Lower lobe of right lung (tissue), 2 donors: ENCODE results near the gene SPACA5. TPM values are rescaled to one million over a fixed set of nuclear protein-coding genes. Genes with fewer than 3 reads are reported as not detected.

Experiments used
- ATAC-seq, 2 donors: fragments of 200-7000 bp; cut with Tn5 transposase; one replicate each; pipeline ENCODE4 v1.9.1; 2020 to 2022; ENCODE audit warnings: mild to moderate bottlenecking in 2 of 2, moderate library complexity in 2 of 2
- DNase-seq: peaks from one replicate; pipeline ENCODE4 v3.0.0-alpha.2; 2020
- H3K27ac ChIP-seq: fragments of 200-600 bp; one replicate; pipeline ENCODE4 v1.8.0; 2022
- H3K27me3 ChIP-seq: fragments of 200-600 bp; one replicate; pipeline ENCODE4 v1.8.0; 2022; ENCODE audit warnings: low read depth
- H3K36me3 ChIP-seq: fragments of 200-600 bp; one replicate; pipeline ENCODE4 v1.8.0; 2022; ENCODE audit warnings: mild to moderate bottlenecking
- H3K4me1 ChIP-seq: fragments of 200-600 bp; one replicate; pipeline ENCODE4 v1.8.0; 2022
- H3K4me3 ChIP-seq: fragments of 200-600 bp; one replicate; pipeline ENCODE4 v1.8.0; 2022; ENCODE audit warnings: mild to moderate bottlenecking
- H3K9me3 ChIP-seq: fragments of 200-600 bp; one replicate; pipeline ENCODE4 v1.8.0; 2022
- CTCF ChIP-seq: fragments of 200-600 bp; IDR thresholded peaks from one replicate; pipeline ENCODE4 v1.8.0; 2022; ENCODE audit warnings: antibody characterized with exemption, mild to moderate bottlenecking
- intact Hi-C: fragments of 100-400 bp; cut with DNase I; formaldehyde crosslinking; loops from one replicate; pipeline ENCODE4 v1.11.0; 2022
- total RNA-seq: library from RNA; stranded (reverse); fragmentation: NEBNext Ultra II Directional; extraction: Animal tissue kit (Norgen Biotek cat#: 25700); gene quantifications from one replicate; pipeline ENCODE4 v1.2.1, GENCODE V29; 2021
- donor health status: DM: no; HTN: yes; CAD: no; lungs with severe emphysema.

The SPACA5 gene
- total RNA-seq, 1 donor from 2014 or later, result not detected

- no peaks in the 10 kb centered on the region for H3K4me1 ChIP-seq
- no peak overlapping the region for H3K27ac ChIP-seq
- no peaks in the 10 kb centered on the region for H3K27me3 ChIP-seq
- H3K4me3 ChIP-seq, result no peak overlapping the region
- no peak for DNase-seq
- intact Hi-C loops, result no loop called here
- peaks cover 40% of the 10 kb centered on the region for H3K9me3 ChIP-seq
- H3K36me3 ChIP-seq, result peaks cover 33% of the 10 kb centered on the region
- no peak for TF ChIP-seq CTCF
- ATAC-seq, result no peak
Observed at GRCh38 chrX:47976254-47977151, 30.3 kb upstream of the SPACA5 start.

GRCh38 chrX:47991263-47992094, 15.3 kb upstream of the SPACA5 start:
- Histone ChIP-seq H3K4me3 (no peak overlapping the region), H3K36me3 (peaks cover 14% of the 10 kb centered on the region), H3K27ac (no peak overlapping the region), H3K4me1 (no peaks in the 10 kb centered on the region), H3K27me3 (no peaks in the 10 kb centered on the region), H3K9me3 (no peaks in the 10 kb centered on the region)
- TF ChIP-seq CTCF, result no peak
- ATAC-seq (no peak), DNase-seq (no peak)
- intact Hi-C loops, result no loop called here

- TF ChIP-seq CTCF, result no peak
- H3K4me1 ChIP-seq, result no peaks in the 10 kb centered on the region
- intact Hi-C loops, result no loop called here
Observed at GRCh38 chrX:47992095-47992380, 14.8 kb upstream of the SPACA5 start.

GRCh38 chrX:47992669-47993068, 14.1 kb upstream of the SPACA5 start:
- Histone ChIP-seq H3K27me3 (no peaks in the 10 kb centered on the region), H3K9me3 (no peaks in the 10 kb centered on the region), H3K4me3 (no peak overlapping the region), H3K36me3 (peaks cover 13% of the 10 kb centered on the region), H3K27ac (no peak overlapping the region), H3K4me1 (no peaks in the 10 kb centered on the region)
- ATAC-seq (no peak), DNase-seq (no peak)
- TF ChIP-seq CTCF, result no peak
- intact Hi-C loops, result no loop called here

More at GRCh38 chrX:47992095-47992380, 14.8 kb upstream of the SPACA5 start:
- peaks cover 17% of the 10 kb centered on the region for H3K36me3 ChIP-seq
- no peaks in the 10 kb centered on the region for H3K27me3 ChIP-seq
- no peaks in the 10 kb centered on the region for H3K9me3 ChIP-seq
- H3K4me3 ChIP-seq, result no peak overlapping the region
- DNase-seq (no peak), ATAC-seq (no peak)
- H3K27ac ChIP-seq, result no peak overlapping the region

GRCh38 chrX:48001260-48001659, 5.5 kb upstream of the SPACA5 start:
- Histone ChIP-seq H3K27ac (no peak overlapping the region), H3K4me3 (no peak overlapping the region), H3K27me3 (no peaks in the 10 kb centered on the region), H3K9me3 (no peaks in the 10 kb centered on the region), H3K4me1 (no peaks in the 10 kb centered on the region), H3K36me3 (peaks cover 7% of the 10 kb centered on the region)
- ATAC-seq, result no peak
- no peak for DNase-seq
- intact Hi-C loops, result no loop called here
- TF ChIP-seq CTCF, result no peak
